Liver (tissue), 9 donors: ENCODE data around the gene AGPAT2. TPM values are rescaled to one million over a fixed set of nuclear protein-coding genes. Genes with fewer than 3 reads are reported as not detected.

Experiments used
- DNase-seq: peaks from one replicate; pipeline ENCODE4 v3.0.0-alpha.2; 2017; ENCODE audit warnings: low spot score
- H3K27ac ChIP-seq, 2 donors: one replicate each; pipeline ENCODE4 v1.7.0; 2013; ENCODE audit warnings: inconsistent platforms in 2 of 2, low read length in 2 of 2, control low read depth in 1 of 2, low read depth in 1 of 2, mild to moderate bottlenecking in 1 of 2
- H3K27me3 ChIP-seq, 4 donors: one replicate each; pipeline versions ENCODE4 v1.6.1 to v1.7.0; 2013; ENCODE audit warnings: low read length in 3 of 4, inconsistent platforms in 1 of 4, mild to moderate bottlenecking in 1 of 4, moderate library complexity in 1 of 4; ENCODE audit not compliant: control insufficient read depth in 4 of 4, insufficient read depth in 4 of 4
- H3K36me3 ChIP-seq, 4 donors: one replicate each; pipeline versions ENCODE4 v1.6.1 to v1.7.0; 2013; ENCODE audit warnings: low read length in 3 of 4, mild to moderate bottlenecking in 3 of 4, low read depth in 1 of 4, moderate library complexity in 1 of 4; ENCODE audit not compliant: control insufficient read depth in 4 of 4, insufficient read depth in 3 of 4
- H3K4me1 ChIP-seq, 4 donors: one replicate each; pipeline versions ENCODE4 v1.6.1 to v1.7.0; 2013; ENCODE audit warnings: low read length in 3 of 4, mild to moderate bottlenecking in 3 of 4, moderate library complexity in 1 of 4; ENCODE audit not compliant: control insufficient read depth in 4 of 4, insufficient read depth in 4 of 4
- H3K4me3 ChIP-seq, 3 donors: one replicate each; pipeline versions ENCODE4 v1.6.1 to v1.7.0; 2013; ENCODE audit warnings: low read length in 3 of 3, control low read depth in 1 of 3, low read depth in 1 of 3, mild to moderate bottlenecking in 1 of 3
- H3K9ac ChIP-seq, 2 donors: one replicate each; pipeline ENCODE4 v1.7.0; 2013; ENCODE audit warnings: low read length in 2 of 2, mild to moderate bottlenecking in 2 of 2, moderate library complexity in 2 of 2, control low read depth in 1 of 2, low read depth in 1 of 2
- H3K9me3 ChIP-seq, 4 donors: one replicate each; pipeline versions ENCODE4 v1.6.1 to v1.7.0; 2013; ENCODE audit warnings: low read length in 3 of 4; ENCODE audit not compliant: control insufficient read depth in 4 of 4
- EGR1 ChIP-seq, 2 donors: IDR thresholded peaks; 2 replicates each; pipeline ENCODE4 v1.6.1; 2016 to 2018; ENCODE audit warnings: antibody characterized with exemption in 2 of 2, low read depth in 2 of 2
- FOXA2 ChIP-seq: IDR thresholded peaks from 2 replicates; pipeline ENCODE4 v1.6.1; 2016; ENCODE audit warnings: antibody characterized with exemption
- GABPA ChIP-seq, 2 donors: IDR thresholded peaks in 1 of 2; conservative IDR thresholded peaks in 1 of 2; 2 replicates each; pipeline ENCODE4 v1.6.1; 2016; ENCODE audit warnings: antibody characterized with exemption in 2 of 2, mild to moderate bottlenecking in 1 of 2, moderate library complexity in 1 of 2
- HNF4A ChIP-seq, 2 donors: conservative IDR thresholded peaks; 2 replicates each; pipeline ENCODE4 v1.6.1; 2016; ENCODE audit warnings: antibody characterized with exemption in 2 of 2, mild to moderate bottlenecking in 2 of 2
- HNF4G ChIP-seq: IDR thresholded peaks from 2 replicates; pipeline ENCODE4 v1.6.1; 2016; ENCODE audit warnings: antibody characterized with exemption
- NR2F2 ChIP-seq: IDR thresholded peaks from 2 replicates; pipeline ENCODE4 v1.6.1; 2016; ENCODE audit warnings: antibody characterized with exemption
- RAD21 ChIP-seq, 2 donors: IDR thresholded peaks; 2 replicates each; pipeline ENCODE4 v1.6.1; 2016; ENCODE audit warnings: antibody characterized with exemption in 2 of 2, mild to moderate bottlenecking in 2 of 2
- REST ChIP-seq: IDR thresholded peaks from 2 replicates; pipeline ENCODE4 v1.6.1; 2016; ENCODE audit warnings: antibody characterized with exemption, mild to moderate bottlenecking
- RXRA ChIP-seq, 2 donors: IDR thresholded peaks; 2 replicates each; pipeline ENCODE4 v1.6.1; 2017 to 2018; ENCODE audit warnings: antibody characterized with exemption in 2 of 2, mild to moderate bottlenecking in 1 of 2
- SP1 ChIP-seq: IDR thresholded peaks from 2 replicates; pipeline ENCODE4 v1.6.1; 2018; ENCODE audit warnings: antibody characterized with exemption, mild to moderate bottlenecking
- TAF1 ChIP-seq: conservative IDR thresholded peaks from 2 replicates; pipeline ENCODE4 v1.6.1; 2016; ENCODE audit warnings: antibody characterized with exemption, mild to moderate bottlenecking
- WGBS: extraction: QIAGEN DNeasy Blood & Tissue Kit; methylation state at CpG from one replicate; pipeline ENCODE4 v1.1.7; 2013; 5-methylcytosine and 5-hydroxymethylcytosine counted together
- polyA plus RNA-seq, 2 donors: library from polyadenylated mRNA; stranded (reverse) in 1 of 2; unstranded in 1 of 2; fragments of 200-250 nt in 1 of 2; fragments of >200 nt in 1 of 2; fragmentation: Nextera tagmentation in 1 of 2; extraction: Ambion mirVana in 1 of 2; gene quantifications; one replicate each; pipeline versions ENCODE4 v1.2.1 to v1.2.3, GENCODE V29; 2013 to 2015
- total RNA-seq, 2 donors: library from RNA; depleted of rRNA; stranded (reverse); fragments of >200 nt; gene quantifications; one replicate each; pipeline ENCODE4 v1.2.3, GENCODE V29; 2014
- TF ChIP-seq, protein P1 (sequence below): IDR thresholded peaks from 2 replicates; pipeline ENCODE4 v1.6.1; 2016; ENCODE audit warnings: antibody characterized with exemption
- TF ChIP-seq, protein P2 (sequence below): fragments of 150-350 bp; IDR thresholded peaks from 2 replicates; pipeline ENCODE4 v1.5.1; 2017; ENCODE audit warnings: improper control_type of control experiment, low read depth, low read length; ENCODE audit not compliant: missing input control
- donor health status: healthy.
- donor health status: healthy.
- donor health status: healthy.
- donor health status: healthy.
- donor health status: healthy.

AGPAT2 gene
- total and polyA plus RNA-seq, 4 donors, result 75.1 to 222 (median 212) TPM

- DNase-seq, result no peak
- no peak overlapping the region for H3K4me3 ChIP-seq
- 72% methylated on average over 10 of the region's 10 CpGs for WGBS
- no peaks in the 10 kb centered on the region for H3K27me3 ChIP-seq
- peak overlapping the region; percentile 37 to 62 for H3K27ac ChIP-seq
- TF ChIP-seq HNF4G (no peak), SP1 (no peak), NR2F2 (no peak), HNF4A (conservative IDR thresholded peaks at IDR 0.05) (no peak), TAF1 (no peak), REST (no peak), EGR1 (IDR thresholded peaks at IDR 0.05; ENCODE audit: low read depth in 2 of 2) (no peak), GABPA (IDR thresholded peaks at IDR 0.05 in 1 of 2, conservative IDR thresholded peaks at IDR 0.05 in 1 of 2) (no peak), RAD21 (IDR thresholded peaks at IDR 0.05) (no peak), FOXA2 (no peak)
- TF ChIP-seq, protein P1, sequence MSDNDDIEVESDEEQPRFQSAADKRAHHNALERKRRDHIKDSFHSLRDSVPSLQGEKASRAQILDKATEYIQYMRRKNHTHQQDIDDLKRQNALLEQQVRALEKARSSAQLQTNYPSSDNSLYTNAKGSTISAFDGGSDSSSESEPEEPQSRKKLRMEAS, result no peak
- TF ChIP-seq, protein P2, sequence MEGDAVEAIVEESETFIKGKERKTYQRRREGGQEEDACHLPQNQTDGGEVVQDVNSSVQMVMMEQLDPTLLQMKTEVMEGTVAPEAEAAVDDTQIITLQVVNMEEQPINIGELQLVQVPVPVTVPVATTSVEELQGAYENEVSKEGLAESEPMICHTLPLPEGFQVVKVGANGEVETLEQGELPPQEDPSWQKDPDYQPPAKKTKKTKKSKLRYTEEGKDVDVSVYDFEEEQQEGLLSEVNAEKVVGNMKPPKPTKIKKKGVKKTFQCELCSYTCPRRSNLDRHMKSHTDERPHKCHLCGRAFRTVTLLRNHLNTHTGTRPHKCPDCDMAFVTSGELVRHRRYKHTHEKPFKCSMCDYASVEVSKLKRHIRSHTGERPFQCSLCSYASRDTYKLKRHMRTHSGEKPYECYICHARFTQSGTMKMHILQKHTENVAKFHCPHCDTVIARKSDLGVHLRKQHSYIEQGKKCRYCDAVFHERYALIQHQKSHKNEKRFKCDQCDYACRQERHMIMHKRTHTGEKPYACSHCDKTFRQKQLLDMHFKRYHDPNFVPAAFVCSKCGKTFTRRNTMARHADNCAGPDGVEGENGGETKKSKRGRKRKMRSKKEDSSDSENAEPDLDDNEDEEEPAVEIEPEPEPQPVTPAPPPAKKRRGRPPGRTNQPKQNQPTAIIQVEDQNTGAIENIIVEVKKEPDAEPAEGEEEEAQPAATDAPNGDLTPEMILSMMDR, result no peak
- H3K4me1 ChIP-seq, result peaks cover 51 to 77% (median 67%) of the 10 kb centered on the region in 4 donors
- H3K9ac ChIP-seq, result no peak overlapping the region
- H3K9me3 ChIP-seq, result no peaks in the 10 kb centered on the region
- no peaks in the 10 kb centered on the region for H3K36me3 ChIP-seq
These were observed 4.5 kb downstream of the AGPAT2 start for GRCh38 chr9:136682710-136683109.

DNA sequence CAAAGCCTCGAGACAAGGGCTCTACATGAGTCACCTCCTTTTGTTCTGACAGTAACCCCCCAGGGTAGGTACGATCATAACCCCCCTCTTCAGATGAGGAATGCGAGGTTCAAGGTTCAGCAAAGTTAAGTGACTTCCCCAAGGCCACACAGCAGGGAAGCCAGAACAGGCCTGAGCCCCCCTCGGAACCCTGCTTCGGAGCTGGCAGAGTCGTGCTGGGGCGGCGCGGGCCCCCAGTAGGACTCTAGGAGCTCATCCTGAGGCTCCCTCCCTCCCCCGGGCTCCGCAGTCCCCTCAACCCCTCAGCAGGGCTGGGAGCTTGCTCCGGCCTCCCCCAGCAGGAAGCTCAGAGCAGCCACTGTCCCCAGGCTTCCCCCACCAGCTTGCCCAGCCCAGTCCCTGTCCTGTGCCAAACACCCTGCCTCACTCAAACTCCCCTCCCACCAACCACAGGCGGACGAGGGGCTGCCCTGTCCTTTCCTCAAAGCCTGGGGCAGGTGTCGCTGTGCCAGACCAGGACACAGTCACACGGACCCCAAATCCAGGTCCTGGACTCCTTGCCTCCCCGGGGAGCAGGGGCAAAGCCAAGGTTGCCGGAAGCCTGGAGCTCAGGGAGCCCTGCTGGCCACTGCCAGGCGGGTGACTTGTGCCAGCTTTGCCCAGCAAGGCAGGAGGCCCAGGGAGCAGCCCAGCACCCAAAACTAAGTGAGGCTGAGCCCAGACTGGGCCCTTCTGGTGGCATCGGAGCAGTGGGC is 5.1 kb downstream of the AGPAT2 start:
- Histone ChIP-seq H3K9me3 (no peaks in the 10 kb centered on the region), H3K4me1 (peaks cover 51 to 77% (median 67%) of the 10 kb centered on the region in 4 donors), H3K27me3 (no peaks in the 10 kb centered on the region), H3K27ac (peak overlapping the region; percentile 37 to 62), H3K4me3 (no peak overlapping the region), H3K36me3 (no peaks in the 10 kb centered on the region), H3K9ac (no peak overlapping the region)
- 76% methylated on average over 20 of the region's 20 CpGs for WGBS
- no peak for DNase-seq
- TF ChIP-seq TAF1, result no peak
- no peak for TF ChIP-seq HNF4A (conservative IDR thresholded peaks at IDR 0.05)
- no peak for TF ChIP-seq RXRA (IDR thresholded peaks at IDR 0.05)
